Middle frontal gyrus (tissue), 1 donor: Measurements from ENCODE around the gene SPTLC2.

Experiments
- DNase-seq: peaks from one replicate; pipeline ENCODE4 v3.0.0-alpha.2; 2015; ENCODE audit warnings: low spot score; ENCODE audit errors: extremely low spot score

SPTLC2 gene

GRCh38 chr14:77505031-77505430 is 111.4 kb downstream of the SPTLC2 start:
- DNase-seq, result no peak

- no peak for DNase-seq
Observed at GRCh38 chr14:77503138-77503537, 113.3 kb downstream of the SPTLC2 start.

GRCh38 chr14:77502109-77502782 is 114.2 kb downstream of the SPTLC2 start:
- DNase-seq, result no peak

GRCh38 chr14:77498984-77499527 is 117.4 kb downstream of the SPTLC2 start:
- no peak for DNase-seq

- DNase-seq, result no peak
Observed at GRCh38 chr14:77498120-77498979, 118.1 kb downstream of the SPTLC2 start, which contains the start of gene ISM2. TSS of gene ISM2 (minus strand) at chr14:77498816. CDS start at chr14:77498793, 23 bp downstream.

- DNase-seq, result peak; percentile 46
Observed at GRCh38 chr14:77495334-77495733, 121.1 kb downstream of the SPTLC2 start.

- DNase-seq, result no peak
Observed at GRCh38 chr14:77491056-77491455, 125.4 kb downstream of the SPTLC2 start.

GRCh38 chr14:77490347-77490986 is 126.0 kb downstream of the SPTLC2 start:
- DNase-seq, result no peak

- no peak for DNase-seq
Observed at GRCh38 chr14:77489041-77489440, 127.4 kb downstream of the SPTLC2 start.

- DNase-seq, result no peak
Observed at GRCh38 chr14:77488558-77488957, 127.9 kb downstream of the SPTLC2 start.

GRCh38 chr14:77485901-77486678 is 130.3 kb downstream of the SPTLC2 start:
- DNase-seq, result no peak

GRCh38 chr14:77485256-77485655 is 131.2 kb downstream of the SPTLC2 start:
- DNase-seq, result no peak

GRCh38 chr14:77482422-77482821 is 134.0 kb downstream of the SPTLC2 start:
- no peak for DNase-seq

- no peak for DNase-seq
Observed at GRCh38 chr14:77478796-77479195, 137.6 kb downstream of the SPTLC2 start.

- DNase-seq, result no peak
Observed at GRCh38 chr14:77478029-77478428, 138.4 kb downstream of the SPTLC2 start.

- DNase-seq, result no peak
Observed at GRCh38 chr14:77475432-77476115, 140.9 kb downstream of the SPTLC2 start.

GRCh38 chr14:77474479-77475177 is 141.8 kb downstream of the SPTLC2 start:
- no peak for DNase-seq

GRCh38 chr14:77473921-77474320 is 142.5 kb downstream of the SPTLC2 start:
- DNase-seq, result no peak

GRCh38 chr14:77470224-77470870 is 146.1 kb downstream of the SPTLC2 start:
- DNase-seq, result no peak
